ENCODE results near the gene IGFBP3.

- TF ChIP-seq POLR2AphosphoS5 (IDR thresholded peaks at IDR 0.05; ENCODE audit: low read depth, low read length) (no peak), POLR2A (IDR thresholded peaks at IDR 0.05; ENCODE audit: low read depth, low read length) (no peak)
These were observed 9.8 kb downstream of the IGFBP3 start for GRCh38 chr7:45911311-45911710.
